Uterus (tissue), 4 donors: Measurements from ENCODE around the gene YPEL2. TPM values are rescaled to one million over a fixed set of nuclear protein-coding genes. Genes with fewer than 3 reads are reported as not detected.

Experiments
- DNase-seq, 2 donors: peaks; one replicate each; pipeline ENCODE4 v3.0.0-alpha.2; 2019 to 2020
- H3K27ac ChIP-seq, 2 donors: fragments of 200-600 bp; sonication (generic); 1 replicate in 1 of 2; 2 replicates in 1 of 2; pipeline ENCODE4 v1.5.1; 2016 to 2018
- H3K27me3 ChIP-seq, 2 donors: fragments of 200-600 bp; sonication (generic); one replicate each; pipeline ENCODE4 v1.5.1; 2018 to 2019; ENCODE audit warnings: control low read depth in 1 of 2
- H3K36me3 ChIP-seq, 2 donors: fragments of 200-600 bp; sonication (generic); one replicate each; pipeline ENCODE4 v1.5.1; 2019; ENCODE audit warnings: control low read depth in 1 of 2
- H3K4me1 ChIP-seq, 2 donors: fragments of 200-600 bp; sonication (generic); one replicate each; pipeline ENCODE4 v1.5.1; 2018 to 2019; ENCODE audit warnings: control low read depth in 1 of 2
- H3K4me3 ChIP-seq, 2 donors: fragments of 200-600 bp; sonication (generic); 1 replicate in 1 of 2; 2 replicates in 1 of 2; pipeline ENCODE4 v1.5.1; 2018 to 2019; ENCODE audit warnings: mild to moderate bottlenecking in 1 of 2
- H3K9me3 ChIP-seq, 2 donors: fragments of 200-600 bp; sonication (generic); one replicate each; pipeline ENCODE4 v1.5.1; 2019; ENCODE audit warnings: control low read depth in 1 of 2
- CTCF ChIP-seq, 4 experiments: fragments of 200-600 bp in 2 of 4; fragments of 450-650 bp in 2 of 4; sonication (generic) in 2 of 4; IDR thresholded peaks; one replicate each; pipeline ENCODE4 v1.5.1; 2016 to 2019; ENCODE audit warnings: antibody characterized with exemption in 4 of 4, mild to moderate bottlenecking in 2 of 4, moderate library complexity in 1 of 4
- POLR2A ChIP-seq, 2 donors: fragments of 450-650 bp; IDR thresholded peaks; one replicate each; pipeline ENCODE4 v1.6.1; 2016; ENCODE audit warnings: antibody characterized with exemption in 2 of 2, mild to moderate bottlenecking in 1 of 2, moderate library complexity in 1 of 2
- intact Hi-C: fragments of 100-400 bp; cut with DNase I; formaldehyde crosslinking; loops from one replicate; pipeline ENCODE4 v1.15.1; 2023; ENCODE audit warnings: low total_unique reads
- total RNA-seq, 4 donors: library from RNA; depleted of rRNA in 3 of 4; stranded (reverse); fragments of >200 nt in 3 of 4; gene quantifications; one replicate each; pipeline versions ENCODE4 v1.1.0 to v1.2.4, GENCODE V29; 2014 to 2023
- donor health status: DM: yes; HTN: yes; CAD: no.

YPEL2 gene
- total RNA-seq, 4 donors from 2014 or later = 21.2 to 91.7 (median 25.0) TPM

- no peaks in the 10 kb centered on the region for H3K27me3 ChIP-seq
- peaks cover 14 to 21% of the 10 kb centered on the region in 2 donors for H3K4me1 ChIP-seq
- H3K4me3 ChIP-seq = no peak overlapping the region
- no peaks in the 10 kb centered on the region for H3K36me3 ChIP-seq
- TF ChIP-seq CTCF (IDR thresholded peaks at IDR 0.05) (no peak), POLR2A (IDR thresholded peaks at IDR 0.05) (no peak)
- no peak for DNase-seq
- intact Hi-C loops = no loop called here
- H3K9me3 ChIP-seq = no peaks in the 10 kb centered on the region
- peak overlapping the region; percentile 91 to 96 for H3K27ac ChIP-seq
These were observed 46.0 kb downstream of the YPEL2 start for GRCh38 chr17:59377410-59377809.

DNA sequence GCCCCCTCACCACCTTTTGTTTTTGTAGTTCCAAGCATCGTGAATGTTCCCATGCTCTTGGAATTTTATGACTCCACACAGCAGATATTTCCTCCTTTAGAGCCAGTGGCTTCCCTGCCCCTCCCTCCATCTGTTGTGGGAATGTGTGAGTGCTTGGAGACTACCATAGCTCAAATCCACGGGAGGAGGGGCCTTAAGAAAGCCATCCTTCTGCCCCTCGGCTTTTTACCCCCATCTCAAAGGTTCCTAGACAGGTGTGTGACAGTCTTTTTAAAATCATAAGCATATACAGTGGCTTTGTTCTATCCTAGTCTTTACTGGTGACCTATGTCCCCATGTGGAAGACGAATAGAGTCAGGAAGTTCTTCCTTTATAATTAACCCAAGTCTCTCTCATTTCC is 47.2 kb downstream of the YPEL2 start:
- intact Hi-C loops = no loop called here

GRCh38 chr17:59380474-59380873 is 49.0 kb downstream of the YPEL2 start:
- DNase-seq = no peak
- H3K4me1 ChIP-seq = peaks cover 3 to 5% of the 10 kb centered on the region in 2 donors
- H3K36me3 ChIP-seq = no peaks in the 10 kb centered on the region
- H3K4me3 ChIP-seq = no peak overlapping the region
- H3K27ac ChIP-seq = peak overlapping the region; percentile 69 to 96
- intact Hi-C loops = no loop called here
- no peaks in the 10 kb centered on the region for H3K27me3 ChIP-seq
- H3K9me3 ChIP-seq = no peaks in the 10 kb centered on the region
- TF ChIP-seq POLR2A (IDR thresholded peaks at IDR 0.05) (no peak), CTCF (IDR thresholded peaks at IDR 0.05) (no peak)

More for the DNA sequence above, 47.2 kb downstream of the YPEL2 start:
- peak; percentile 30 to 60 for DNase-seq
- peaks cover 3 to 14% of the 10 kb centered on the region in 2 donors for H3K4me1 ChIP-seq
- H3K4me3 ChIP-seq = no peak overlapping the region
- H3K27ac ChIP-seq = peak overlapping the region; percentile 91 to 96
- no peaks in the 10 kb centered on the region for H3K36me3 ChIP-seq
- TF ChIP-seq CTCF (IDR thresholded peaks at IDR 0.05) = no peak
- no peak for TF ChIP-seq POLR2A (IDR thresholded peaks at IDR 0.05)
- no peaks in the 10 kb centered on the region for H3K27me3 ChIP-seq
- H3K9me3 ChIP-seq = no peaks in the 10 kb centered on the region

DNA sequence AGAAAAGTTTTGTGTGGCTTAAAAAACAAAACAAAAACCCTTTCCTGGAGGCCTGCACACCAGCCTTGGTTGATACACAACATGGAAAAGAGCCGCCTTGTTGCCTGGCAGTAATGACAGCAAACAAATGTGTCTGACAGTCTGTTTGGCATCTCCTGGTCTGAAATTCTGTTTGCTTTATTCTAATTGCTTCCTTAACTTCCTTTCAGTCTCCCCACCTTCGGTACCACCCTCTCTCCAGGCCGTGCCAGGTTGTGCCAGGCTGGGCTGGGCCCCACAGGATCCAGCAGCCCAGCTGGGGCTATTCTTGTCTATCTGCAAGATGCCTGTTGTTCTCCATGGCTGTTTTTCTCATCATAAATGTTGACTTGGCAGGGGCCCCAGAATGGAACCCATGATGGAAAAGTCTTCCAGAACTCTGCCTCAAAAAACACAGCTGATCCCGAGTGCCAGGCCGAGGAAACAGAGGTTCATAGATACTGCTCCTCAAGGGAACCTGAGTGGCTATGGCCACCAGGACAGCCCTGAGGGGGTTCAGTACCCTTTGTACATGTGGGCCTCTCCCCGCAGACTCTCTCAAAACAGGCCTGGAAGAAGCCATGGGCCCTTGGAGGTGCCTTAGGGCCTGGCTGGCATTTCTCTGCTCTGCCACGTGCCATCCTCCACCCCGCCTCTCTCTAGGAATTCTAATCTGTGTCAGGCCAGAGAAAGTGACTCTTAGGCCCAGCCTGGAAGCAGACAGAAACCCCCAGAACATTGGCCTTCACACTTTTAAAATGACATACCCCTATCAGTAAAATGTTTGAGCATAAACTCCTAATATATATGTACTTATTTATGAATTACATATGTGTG is 50.5 kb downstream of the YPEL2 start:
- DNase-seq = peak in 1 of 2 donors; percentile 43
- H3K4me1 ChIP-seq = peaks cover 3 to 5% of the 10 kb centered on the region in 2 donors
- H3K4me3 ChIP-seq = no peak overlapping the region
- H3K36me3 ChIP-seq = no peaks in the 10 kb centered on the region
- intact Hi-C loops = no loop called here
- H3K9me3 ChIP-seq = no peaks in the 10 kb centered on the region
- no peaks in the 10 kb centered on the region for H3K27me3 ChIP-seq
- H3K27ac ChIP-seq = peak overlapping the region; percentile 69 to 96
- no peak for TF ChIP-seq POLR2A (IDR thresholded peaks at IDR 0.05)
- TF ChIP-seq CTCF (IDR thresholded peaks at IDR 0.05) = no peak

DNA sequence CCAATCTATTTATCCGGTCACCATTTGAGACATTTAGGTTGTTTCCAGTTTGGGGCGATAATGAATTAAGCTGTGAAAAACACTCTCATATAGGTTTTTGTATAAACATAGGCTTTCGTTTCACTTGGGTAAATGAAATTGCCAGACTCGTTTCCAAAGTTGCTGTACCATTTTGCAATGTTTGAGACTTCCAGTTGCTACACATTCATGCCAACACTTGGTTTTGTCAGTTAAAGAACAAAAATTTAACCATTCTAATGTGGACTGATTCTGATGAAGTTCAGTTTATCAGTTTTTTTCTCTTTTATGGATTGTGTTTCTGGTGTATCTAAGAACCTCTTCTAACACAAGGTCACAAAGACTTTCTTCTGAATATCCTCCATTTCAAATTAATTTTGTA is 52.4 kb downstream of the YPEL2 start:
- Histone ChIP-seq H3K9me3 (no peaks in the 10 kb centered on the region), H3K27ac (no peak overlapping the region), H3K36me3 (no peaks in the 10 kb centered on the region), H3K4me3 (no peak overlapping the region), H3K27me3 (no peaks in the 10 kb centered on the region), H3K4me1 (peaks cover 5 to 9% of the 10 kb centered on the region in 2 donors)
- no peak for DNase-seq
- TF ChIP-seq CTCF (IDR thresholded peaks at IDR 0.05) (no peak), POLR2A (IDR thresholded peaks at IDR 0.05) (no peak)
- intact Hi-C loops = no loop called here
